ENCODE results near the gene ITIH4.

ITIH4 gene

DNA sequence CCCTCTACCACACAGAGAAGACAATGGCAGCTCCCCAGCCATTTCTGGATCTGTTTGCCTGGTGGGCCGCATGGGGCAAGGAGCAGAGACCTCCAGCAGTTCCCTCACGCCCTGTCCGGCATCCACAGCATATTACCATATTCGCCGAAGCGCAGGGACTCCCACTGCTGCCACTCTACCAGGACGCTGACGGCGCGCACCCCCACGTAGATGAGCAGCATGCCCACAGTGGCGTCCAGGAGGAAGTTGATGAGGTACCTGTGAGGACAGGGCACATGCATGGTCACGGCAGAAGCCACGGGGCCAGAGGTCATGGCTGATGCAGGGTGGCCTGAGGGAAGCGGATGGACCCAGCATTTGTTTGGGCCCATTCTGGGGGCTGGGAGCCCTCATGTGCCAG, 19.2 kb upstream of the ITIH4 start:
- H3K36me3 ChIP-seq (ENCODE audit: insufficient read depth, low read length) = no peaks in the 10 kb centered on the region
- H3K4me1 ChIP-seq (ENCODE audit: control insufficient read depth, insufficient read depth, low read length, unreplicated experiment) = no peaks in the 10 kb centered on the region

DNA sequence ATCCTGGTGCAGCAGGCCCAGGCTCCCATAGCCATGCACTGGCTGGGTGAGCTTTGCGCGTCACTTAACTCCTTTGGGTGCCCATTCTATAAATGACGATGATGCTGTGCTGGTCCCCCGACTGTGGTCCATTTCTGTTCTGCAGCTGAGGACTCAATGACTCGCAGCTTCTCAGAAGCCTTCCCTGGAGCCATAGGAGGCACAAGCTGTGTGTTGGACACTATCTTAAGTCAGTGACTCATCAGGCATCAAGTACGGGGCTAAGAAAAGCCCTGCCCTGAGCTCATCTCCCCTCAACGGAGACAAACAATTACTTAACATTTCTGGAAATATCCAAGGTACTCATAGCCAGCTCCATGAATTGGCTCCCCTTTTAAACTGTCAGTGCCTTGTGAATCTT, 18.1 kb upstream of the ITIH4 start:
- no peaks in the 10 kb centered on the region for H3K79me2 ChIP-seq (ENCODE audit: control insufficient read depth, insufficient read depth, low read length, unreplicated experiment)
- H3K4me1 ChIP-seq (ENCODE audit: control insufficient read depth, insufficient read depth, low read length, unreplicated experiment) = no peaks in the 10 kb centered on the region
- H3K36me3 ChIP-seq (ENCODE audit: insufficient read depth, low read length) = no peaks in the 10 kb centered on the region
- H3K4me3 ChIP-seq (ENCODE audit: low read depth, low read length) = no peak overlapping the region
- no peak overlapping the region for H2AFZ ChIP-seq (ENCODE audit: low read length, unreplicated experiment)
- H3K27ac ChIP-seq (ENCODE audit: low read depth, low read length) = no peak overlapping the region
- no peaks in the 10 kb centered on the region for H3K27me3 ChIP-seq (ENCODE audit: insufficient read depth, low read length)

More for the DNA sequence above, 19.2 kb upstream of the ITIH4 start:
- H3K27me3 ChIP-seq (ENCODE audit: insufficient read depth, low read length) = no peaks in the 10 kb centered on the region
- H3K4me3 ChIP-seq (ENCODE audit: low read depth, low read length) = no peak overlapping the region
- H3K27ac ChIP-seq (ENCODE audit: low read depth, low read length) = no peak overlapping the region
- H2AFZ ChIP-seq (ENCODE audit: low read length, unreplicated experiment) = no peak overlapping the region
- no peaks in the 10 kb centered on the region for H3K79me2 ChIP-seq (ENCODE audit: control insufficient read depth, insufficient read depth, low read length, unreplicated experiment)

GRCh38 chr3:52847726-52848125, 17.3 kb upstream of the ITIH4 start:
- Histone ChIP-seq H3K36me3 (ENCODE audit: insufficient read depth, low read length) (no peaks in the 10 kb centered on the region), H2AFZ (ENCODE audit: low read length, unreplicated experiment) (no peak overlapping the region), H3K4me3 (ENCODE audit: low read depth, low read length) (no peak overlapping the region), H3K27ac (ENCODE audit: low read depth, low read length) (no peak overlapping the region), H3K27me3 (ENCODE audit: insufficient read depth, low read length) (no peaks in the 10 kb centered on the region), H3K4me1 (ENCODE audit: control insufficient read depth, insufficient read depth, low read length, unreplicated experiment) (no peaks in the 10 kb centered on the region), H3K79me2 (ENCODE audit: control insufficient read depth, insufficient read depth, low read length, unreplicated experiment) (no peaks in the 10 kb centered on the region)

DNA sequence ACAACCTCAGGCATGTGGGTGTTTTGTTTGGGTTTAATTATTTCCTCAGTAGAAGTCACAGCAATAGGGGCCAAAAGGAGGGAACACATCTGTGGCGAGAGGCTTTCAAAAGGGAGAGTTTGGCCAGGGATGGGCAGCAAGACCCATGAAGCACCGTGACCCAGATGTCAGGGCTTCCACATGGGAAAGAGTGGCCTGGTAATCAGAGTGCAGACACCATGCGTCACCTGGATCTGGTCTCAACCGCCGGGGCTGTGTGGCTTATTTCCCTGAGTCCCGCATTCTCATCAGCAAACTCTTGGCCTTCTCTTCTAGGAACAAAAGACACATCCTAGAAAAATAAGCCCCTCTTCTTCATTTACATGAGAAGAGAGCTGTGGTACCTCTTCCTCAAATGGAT, 16.8 kb upstream of the ITIH4 start:
- no peaks in the 10 kb centered on the region for H3K4me1 ChIP-seq (ENCODE audit: control insufficient read depth, insufficient read depth, low read length, unreplicated experiment)

DNA sequence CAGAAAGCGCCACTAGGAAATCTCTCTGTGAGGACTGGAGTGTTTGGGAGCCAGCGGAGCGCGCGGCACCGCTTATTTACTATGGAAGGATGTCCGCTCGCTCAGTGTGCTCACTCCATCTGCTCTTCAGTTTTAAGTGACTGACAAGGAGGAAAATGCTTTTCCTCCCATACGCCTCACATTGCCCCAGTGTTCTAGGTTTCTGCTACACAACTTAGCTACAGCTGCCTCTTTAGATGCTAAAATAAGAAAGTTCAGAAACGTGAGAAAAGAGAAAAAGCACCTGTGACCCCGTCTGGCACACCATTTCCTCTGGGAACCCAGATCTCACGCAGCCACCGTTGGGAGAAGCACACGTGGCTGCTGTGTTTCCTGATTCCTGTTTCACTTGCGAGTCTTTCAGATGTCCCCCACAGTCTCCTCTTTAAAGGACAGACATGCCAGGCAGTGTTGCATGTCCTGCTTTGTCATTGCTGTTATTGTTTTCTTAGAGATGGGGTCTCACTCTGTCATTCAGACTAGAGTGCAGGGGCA, 16.0 kb upstream of the ITIH4 start:
- no peak overlapping the region for H3K27ac ChIP-seq (ENCODE audit: low read depth, low read length)
- H3K4me3 ChIP-seq (ENCODE audit: low read depth, low read length) = no peak overlapping the region
- no peaks in the 10 kb centered on the region for H3K79me2 ChIP-seq (ENCODE audit: control insufficient read depth, insufficient read depth, low read length, unreplicated experiment)
- H3K27me3 ChIP-seq (ENCODE audit: insufficient read depth, low read length) = no peaks in the 10 kb centered on the region
- H3K36me3 ChIP-seq (ENCODE audit: insufficient read depth, low read length) = no peaks in the 10 kb centered on the region
- no peak overlapping the region for H2AFZ ChIP-seq (ENCODE audit: low read length, unreplicated experiment)
- no peaks in the 10 kb centered on the region for H3K4me1 ChIP-seq (ENCODE audit: control insufficient read depth, insufficient read depth, low read length, unreplicated experiment)

More for the DNA sequence above, 16.8 kb upstream of the ITIH4 start:
- Histone ChIP-seq H3K4me3 (ENCODE audit: low read depth, low read length) (no peak overlapping the region), H3K79me2 (ENCODE audit: control insufficient read depth, insufficient read depth, low read length, unreplicated experiment) (no peaks in the 10 kb centered on the region), H2AFZ (ENCODE audit: low read length, unreplicated experiment) (no peak overlapping the region), H3K27me3 (ENCODE audit: insufficient read depth, low read length) (no peaks in the 10 kb centered on the region), H3K27ac (ENCODE audit: low read depth, low read length) (no peak overlapping the region), H3K36me3 (ENCODE audit: insufficient read depth, low read length) (no peaks in the 10 kb centered on the region)

DNA sequence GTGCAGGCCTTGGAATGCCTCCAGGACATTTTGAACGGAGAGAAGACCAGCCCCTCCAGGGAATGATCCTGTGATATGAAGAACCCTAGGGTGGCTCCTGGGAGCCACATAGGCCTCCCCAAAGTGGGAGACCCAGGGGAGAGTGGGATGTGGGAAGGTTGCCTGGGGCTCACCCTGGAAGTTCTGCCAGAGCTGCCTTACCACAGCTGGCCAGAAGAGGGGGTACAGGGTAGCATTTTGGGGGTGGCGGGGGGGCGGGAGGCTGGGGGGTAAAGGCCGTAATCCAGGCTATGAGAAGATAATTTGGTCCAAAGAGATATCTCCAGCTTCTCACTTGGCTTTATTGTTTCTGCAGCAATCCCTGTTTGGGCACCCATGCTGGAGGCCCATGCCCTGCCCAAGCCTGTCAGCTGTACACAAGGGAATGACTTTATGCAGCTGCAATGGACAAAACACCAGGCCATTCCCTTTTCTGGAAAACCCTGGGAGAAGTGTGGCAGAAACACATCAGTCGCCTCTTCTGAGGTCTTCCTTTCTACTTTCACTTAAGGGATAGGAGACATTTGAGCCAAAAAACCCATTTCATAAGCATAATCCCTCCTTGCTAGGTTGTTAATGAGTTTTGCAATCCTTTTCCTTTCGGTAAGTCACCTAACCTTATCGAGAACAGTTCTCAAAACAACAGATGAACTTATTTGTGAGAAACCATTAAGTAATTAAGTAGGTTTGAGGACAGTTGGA, 15.4 kb upstream of the ITIH4 start:
- Histone ChIP-seq H2AFZ (ENCODE audit: low read length, unreplicated experiment) (no peak overlapping the region), H3K4me1 (ENCODE audit: control insufficient read depth, insufficient read depth, low read length, unreplicated experiment) (no peaks in the 10 kb centered on the region), H3K36me3 (ENCODE audit: insufficient read depth, low read length) (no peaks in the 10 kb centered on the region), H3K27ac (ENCODE audit: low read depth, low read length) (no peak overlapping the region), H3K4me3 (ENCODE audit: low read depth, low read length) (no peak overlapping the region), H3K79me2 (ENCODE audit: control insufficient read depth, insufficient read depth, low read length, unreplicated experiment) (no peaks in the 10 kb centered on the region), H3K27me3 (ENCODE audit: insufficient read depth, low read length) (no peaks in the 10 kb centered on the region)

DNA sequence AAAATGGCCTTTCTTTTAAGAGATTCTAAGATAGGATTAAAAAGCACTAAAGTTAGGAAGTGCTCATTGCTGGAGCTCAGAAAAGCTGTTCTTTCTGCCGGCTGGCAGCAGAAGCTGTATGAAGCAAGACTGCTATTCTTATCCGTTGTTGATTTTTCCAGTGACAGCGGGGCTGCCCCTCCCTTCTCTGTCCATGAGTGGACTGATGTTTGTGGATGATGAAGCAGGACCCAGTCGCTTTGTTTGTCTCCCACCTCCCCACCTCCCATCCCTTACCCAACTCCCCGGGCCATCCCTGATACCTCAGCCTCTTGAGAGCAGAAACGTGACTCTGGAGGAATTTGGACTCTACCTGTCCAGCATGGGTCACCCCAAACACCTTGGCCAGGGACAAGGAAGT, 14.7 kb upstream of the ITIH4 start:
- H2AFZ ChIP-seq (ENCODE audit: low read length, unreplicated experiment) = no peak overlapping the region
- H3K27ac ChIP-seq (ENCODE audit: low read depth, low read length) = no peak overlapping the region
- H3K4me1 ChIP-seq (ENCODE audit: control insufficient read depth, insufficient read depth, low read length, unreplicated experiment) = no peaks in the 10 kb centered on the region
- no peaks in the 10 kb centered on the region for H3K27me3 ChIP-seq (ENCODE audit: insufficient read depth, low read length)
- H3K4me3 ChIP-seq (ENCODE audit: low read depth, low read length) = no peak overlapping the region
- no peaks in the 10 kb centered on the region for H3K79me2 ChIP-seq (ENCODE audit: control insufficient read depth, insufficient read depth, low read length, unreplicated experiment)
- no peaks in the 10 kb centered on the region for H3K36me3 ChIP-seq (ENCODE audit: insufficient read depth, low read length)

DNA sequence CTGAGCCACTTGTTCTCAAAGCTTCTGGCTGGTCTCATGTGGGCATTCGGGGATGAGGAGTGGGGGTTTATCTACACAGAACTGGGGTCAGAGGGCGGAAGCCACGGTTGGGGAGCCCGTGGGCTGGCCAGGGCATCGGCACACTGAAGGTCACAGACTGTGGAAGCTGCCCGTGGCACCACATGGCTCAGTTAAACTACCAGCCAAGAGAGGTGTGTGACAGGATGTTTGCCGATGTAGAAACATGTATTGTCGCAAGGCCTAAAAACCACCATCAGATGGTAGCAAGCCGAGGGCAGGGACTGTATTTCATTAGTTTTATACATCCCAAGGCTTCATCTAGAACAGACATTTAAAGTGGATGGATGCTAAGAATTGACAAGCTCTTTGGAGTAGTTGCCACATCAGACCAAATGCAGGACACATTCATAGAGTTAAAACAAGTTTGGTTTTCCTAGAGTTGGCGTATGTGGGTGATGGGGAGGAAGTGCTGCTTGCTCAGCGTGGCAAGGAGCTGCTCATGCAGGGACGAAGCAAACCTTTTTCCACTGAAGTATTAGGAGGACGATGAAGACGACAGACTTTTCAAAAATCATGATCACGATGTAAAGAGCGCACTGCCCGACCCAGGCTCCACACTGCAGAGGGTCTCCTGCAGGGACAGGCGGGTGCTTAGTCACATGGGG, 14.0 kb upstream of the ITIH4 start:
- Histone ChIP-seq H3K79me2 (ENCODE audit: control insufficient read depth, insufficient read depth, low read length, unreplicated experiment) (no peaks in the 10 kb centered on the region), H3K4me1 (ENCODE audit: control insufficient read depth, insufficient read depth, low read length, unreplicated experiment) (no peaks in the 10 kb centered on the region), H3K27me3 (ENCODE audit: insufficient read depth, low read length) (no peaks in the 10 kb centered on the region), H2AFZ (ENCODE audit: low read length, unreplicated experiment) (no peak overlapping the region), H3K27ac (ENCODE audit: low read depth, low read length) (no peak overlapping the region), H3K4me3 (ENCODE audit: low read depth, low read length) (no peak overlapping the region), H3K36me3 (ENCODE audit: insufficient read depth, low read length) (no peaks in the 10 kb centered on the region)

DNA sequence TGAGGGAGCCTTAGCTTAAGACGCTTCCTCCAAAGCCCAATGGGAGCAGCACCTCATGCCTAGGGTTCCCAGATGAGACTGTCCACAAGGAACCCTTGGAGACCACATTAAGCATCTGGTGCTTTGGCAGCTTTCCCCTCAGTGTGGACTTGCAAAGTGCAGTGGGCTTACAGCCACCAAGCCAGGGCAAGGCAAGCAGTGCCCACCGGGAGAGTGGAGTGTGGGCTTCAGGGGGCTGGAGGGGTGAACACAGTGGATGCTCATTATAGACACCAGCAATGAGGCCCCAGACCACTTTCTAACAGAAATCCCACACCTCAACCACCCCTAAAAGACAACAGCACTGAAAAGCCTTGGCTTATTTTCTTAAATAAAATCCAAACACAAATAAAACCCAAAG, 13.4 kb upstream of the ITIH4 start:
- no peak overlapping the region for H2AFZ ChIP-seq (ENCODE audit: low read length, unreplicated experiment)
- H3K79me2 ChIP-seq (ENCODE audit: control insufficient read depth, insufficient read depth, low read length, unreplicated experiment) = no peaks in the 10 kb centered on the region
- no peak overlapping the region for H3K4me3 ChIP-seq (ENCODE audit: low read depth, low read length)
- no peaks in the 10 kb centered on the region for H3K27me3 ChIP-seq (ENCODE audit: insufficient read depth, low read length)
- H3K27ac ChIP-seq (ENCODE audit: low read depth, low read length) = no peak overlapping the region
- no peaks in the 10 kb centered on the region for H3K4me1 ChIP-seq (ENCODE audit: control insufficient read depth, insufficient read depth, low read length, unreplicated experiment)
- H3K36me3 ChIP-seq (ENCODE audit: insufficient read depth, low read length) = no peaks in the 10 kb centered on the region

- H3K36me3 ChIP-seq (ENCODE audit: insufficient read depth, low read length) = no peaks in the 10 kb centered on the region
- no peaks in the 10 kb centered on the region for H3K79me2 ChIP-seq (ENCODE audit: control insufficient read depth, insufficient read depth, low read length, unreplicated experiment)
- no peak overlapping the region for H3K4me3 ChIP-seq (ENCODE audit: low read depth, low read length)
- H3K27ac ChIP-seq (ENCODE audit: low read depth, low read length) = no peak overlapping the region
- no peaks in the 10 kb centered on the region for H3K27me3 ChIP-seq (ENCODE audit: insufficient read depth, low read length)
- no peak overlapping the region for H2AFZ ChIP-seq (ENCODE audit: low read length, unreplicated experiment)
- no peaks in the 10 kb centered on the region for H3K4me1 ChIP-seq (ENCODE audit: control insufficient read depth, insufficient read depth, low read length, unreplicated experiment)
Observed at GRCh38 chr3:52843108-52843865, 12.8 kb upstream of the ITIH4 start.

All from ACC112 (cell line).